WTC11 (cell line): ENCODE data around the gene SEMA5B. TPM values are rescaled to one million over a fixed set of nuclear protein-coding genes. Genes with fewer than 3 reads are reported as not detected.

Experiments used
- ATAC-seq: fragments of 200-7000 bp; cut with Tn5 transposase; 2 replicates; pipeline ENCODE4 v1.10.0; 2021; ENCODE audit warnings: mild to moderate bottlenecking, moderate library complexity
- CTCF ChIA-PET: fragments of 300-600 bp; sonication (Branson Sonifier 250); formaldehyde crosslinking; loops from one replicate; lab custom pipeline; 2021; ENCODE audit warnings: antibody characterized with exemption; lab: Charles Lee
- POLR2A ChIA-PET: fragments of 350-600 bp; sonication (Branson Sonifier 250); formaldehyde crosslinking; loops from one replicate; lab custom pipeline; 2021; ENCODE audit warnings: antibody characterized with exemption; lab: Charles Lee
- DNase-seq: peaks from one replicate; pipeline ENCODE4 v3.0.0; 2021; ENCODE audit warnings: low spot score
- H3K27ac Mint-ChIP-seq: 2 replicates; pipeline ENCODE4 v1.8.0; 2021; ENCODE audit warnings: mixed read lengths
- H3K27me3 Mint-ChIP-seq: 2 replicates; pipeline ENCODE4 v1.8.0; 2021; ENCODE audit warnings: low read depth, mild to moderate bottlenecking, moderate library complexity, mixed read lengths
- H3K36me3 Mint-ChIP-seq: 2 replicates; pipeline ENCODE4 v1.8.0; 2021; ENCODE audit warnings: mixed read lengths
- H3K4me1 Mint-ChIP-seq: 2 replicates; pipeline ENCODE4 v1.8.0; 2022; ENCODE audit warnings: mixed read lengths
- H3K4me3 Mint-ChIP-seq: 2 replicates; pipeline ENCODE4 v1.8.0; 2021; ENCODE audit warnings: mild to moderate bottlenecking, moderate library complexity, mixed read lengths
- H3K9me3 Mint-ChIP-seq: 2 replicates; pipeline ENCODE4 v1.8.0; 2021; ENCODE audit warnings: mixed read lengths
- ATF1 ChIP-seq: sonication (generic); formaldehyde crosslinking; IDR thresholded peaks from 2 replicates; pipeline ENCODE4 v1.8.1; 2023; ENCODE audit warnings: mild to moderate bottlenecking, moderate library complexity, missing genetic modification reagents
- CREM ChIP-seq: sonication (generic); formaldehyde crosslinking; IDR thresholded peaks from 2 replicates; pipeline ENCODE4 v1.8.1; 2022; ENCODE audit warnings: mild to moderate bottlenecking, missing genetic modification reagents, moderate library complexity
- CTCF ChIP-seq: fragments of 200-600 bp; IDR thresholded peaks from 2 replicates; pipeline ENCODE4 v1.8.0; 2022; ENCODE audit warnings: antibody characterized with exemption
- E2F4 ChIP-seq: sonication (generic); formaldehyde crosslinking; IDR thresholded peaks from 2 replicates; pipeline ENCODE4 v1.8.1; 2022; ENCODE audit warnings: low read depth, mild to moderate bottlenecking, moderate library complexity, missing genetic modification reagents, borderline replicate concordance
- ETV6 ChIP-seq: sonication (generic); formaldehyde crosslinking; IDR thresholded peaks from 2 replicates; pipeline ENCODE4 v1.8.1; 2022; ENCODE audit warnings: mild to moderate bottlenecking, missing genetic modification reagents
- IRF1 ChIP-seq: sonication (generic); formaldehyde crosslinking; IDR thresholded peaks from 2 replicates; pipeline ENCODE4 v1.8.0; 2023; ENCODE audit warnings: missing genetic modification reagents
- NFYB ChIP-seq: sonication (generic); formaldehyde crosslinking; conservative IDR thresholded peaks from 2 replicates; pipeline ENCODE4 v1.8.0; 2022; ENCODE audit warnings: low read depth, missing genetic modification reagents
- SMAD3 ChIP-seq: sonication (generic); formaldehyde crosslinking; IDR thresholded peaks from 2 replicates; pipeline ENCODE4 v1.8.0; 2022; ENCODE audit warnings: missing genetic modification reagents, mild to moderate bottlenecking, borderline replicate concordance
- SMAD4 ChIP-seq: sonication (generic); formaldehyde crosslinking; IDR thresholded peaks from 2 replicates; pipeline ENCODE4 v1.8.0; 2022; ENCODE audit warnings: mild to moderate bottlenecking, missing genetic modification reagents
- USF1 ChIP-seq: sonication (generic); formaldehyde crosslinking; IDR thresholded peaks from 2 replicates; pipeline ENCODE4 v1.8.0; 2022; ENCODE audit warnings: mild to moderate bottlenecking, missing genetic modification reagents
- ZBTB43 ChIP-seq: sonication (generic); formaldehyde crosslinking; IDR thresholded peaks from 2 replicates; pipeline ENCODE4 v1.8.1; 2023; ENCODE audit warnings: mild to moderate bottlenecking, missing genetic modification reagents
- ZNF232 ChIP-seq: sonication (generic); formaldehyde crosslinking; IDR thresholded peaks from 2 replicates; pipeline ENCODE4 v1.8.0; 2022; ENCODE audit warnings: mild to moderate bottlenecking, missing genetic modification reagents
- ZNF281 ChIP-seq: sonication (generic); formaldehyde crosslinking; IDR thresholded peaks from 2 replicates; pipeline ENCODE4 v1.8.0; 2023; ENCODE audit warnings: mild to moderate bottlenecking, missing genetic modification reagents
- ZNF317 ChIP-seq: sonication (generic); formaldehyde crosslinking; IDR thresholded peaks from 2 replicates; pipeline ENCODE4 v1.8.1; 2023; ENCODE audit warnings: low read depth, mild to moderate bottlenecking, moderate library complexity, missing genetic modification reagents, borderline replicate concordance
- ZNF425 ChIP-seq: fragments of 250-450 bp; sonication (Bioruptor Pico); conservative IDR thresholded peaks from 2 replicates; pipeline ENCODE4 v1.9.0; 2021; ENCODE audit warnings: mild to moderate bottlenecking
- total RNA-seq: library from RNA; stranded (reverse); gene quantifications from 3 replicates; pipeline ENCODE4 v1.2.3, GENCODE V29; 2021

The SEMA5B gene
- total RNA-seq, 1 experiment from 2014 or later, result 20.7 TPM

GRCh38 chr3:122986693-122987179 lies 40.8 kb downstream of the SEMA5B start:
- DNase-seq, result peak; percentile 74
- H3K9me3 Mint-ChIP-seq, result no peaks in the 10 kb centered on the region
- H3K4me3 Mint-ChIP-seq, result peak overlapping the region; percentile 51
- H3K36me3 Mint-ChIP-seq, result no peaks in the 10 kb centered on the region
- CTCF ChIA-PET, result interaction anchor here (0.6 to 2.1 kb wide), 6 partner anchors 9 to 41 kb away, joined by 3 to 11 read pairs (median 6); partner anchors contain the start of gene SEMA5B
- H3K27me3 Mint-ChIP-seq, result no peaks in the 10 kb centered on the region
- ATAC-seq, result peak; percentile 53
- TF ChIP-seq ZBTB43 (CRISPR knock-in tag), result 0 out of 2 replicates have a peak, but pooled peaks have one; percentile 41
- TF ChIP-seq ZNF281, result peak; percentile 26; the same call in 1 of the 2 replicates
- TF ChIP-seq CREM (CRISPR knock-in tag), result no peak
- H3K27ac Mint-ChIP-seq, result peak overlapping the region; percentile 97
- POLR2A ChIA-PET, result interaction anchor here (1.0 to 1.1 kb wide), 4 partner anchors 8 to 41 kb away, joined by 3 to 5 read pairs (median 3); partner anchors contain the start of gene SEMA5B
- peaks cover 71% of the 10 kb centered on the region for H3K4me1 Mint-ChIP-seq

GRCh38 chr3:122985539-122985938 lies 42.0 kb downstream of the SEMA5B start:
- peak; percentile 38 for ATAC-seq
- no peak overlapping the region for H3K27ac Mint-ChIP-seq
- CTCF ChIA-PET, result interaction anchor here (0.8 to 2.0 kb wide), 4 partner anchors 10 to 59 kb away, joined by 3 to 11 read pairs (median 4); no protein-coding TSS in a partner anchor
- H3K4me1 Mint-ChIP-seq, result peaks cover 74% of the 10 kb centered on the region
- H3K4me3 Mint-ChIP-seq, result no peak overlapping the region
- POLR2A ChIA-PET, result no interaction called here
- no peaks in the 10 kb centered on the region for H3K36me3 Mint-ChIP-seq
- H3K9me3 Mint-ChIP-seq, result no peaks in the 10 kb centered on the region
- DNase-seq, result no peak
- H3K27me3 Mint-ChIP-seq, result no peaks in the 10 kb centered on the region
- no peak for TF ChIP-seq IRF1 (CRISPR knock-in tag)
- no peak for TF ChIP-seq USF1 (CRISPR knock-in tag)
- TF ChIP-seq E2F4 (CRISPR knock-in tag), result no peak
- no peak for TF ChIP-seq SMAD3
- TF ChIP-seq ETV6 (CRISPR knock-in tag), result no peak
- no peak for TF ChIP-seq ZNF232 (CRISPR knock-in tag)
- TF ChIP-seq SMAD4 (CRISPR knock-in tag), result no peak
- no peak for TF ChIP-seq ATF1 (CRISPR knock-in tag)
- TF ChIP-seq NFYB (CRISPR knock-in tag), result no peak

GRCh38 chr3:122984650-122985049 lies 42.9 kb downstream of the SEMA5B start:
- POLR2A ChIA-PET, result interaction anchor here (0.6 to 1.2 kb wide), 3 partner anchors 14 to 614 kb away, joined by 3 to 8 read pairs (median 4); no protein-coding TSS in a partner anchor
- TF ChIP-seq CTCF (no peak), ZNF317 (CRISPR knock-in tag) (no peak), NFYB (CRISPR knock-in tag) (no peak), ZNF425 (CRISPR knock-in tag) (no peak)

More at GRCh38 chr3:122984650-122985049, 42.9 kb downstream of the SEMA5B start:
- Mint-ChIP-seq H3K4me1 (peaks cover 74% of the 10 kb centered on the region), H3K27me3 (no peaks in the 10 kb centered on the region), H3K4me3 (no peak overlapping the region), H3K36me3 (no peaks in the 10 kb centered on the region), H3K9me3 (no peaks in the 10 kb centered on the region), H3K27ac (no peak overlapping the region)
- DNase-seq (no peak), ATAC-seq (no peak)
- CTCF ChIA-PET, result interaction anchor here (0.9 to 2.9 kb wide), 8 partner anchors 9 to 230 kb away, joined by 3 to 22 read pairs (median 4); partner anchors contain the start of gene SEMA5B
